GM18505 (cell line): Measurements from ENCODE around the gene WDR72.
"Not testable (repeated sequence)": the region's sequence is repeated elsewhere in the genome, so short reads cannot be mapped to it uniquely, and the experiment has no call there.

Experiments used
- ATAC-seq: cut with Tn5 transposase; IDR thresholded peaks from one replicate; pipeline ENCODE4 v1.9.1; 2021; ENCODE audit not compliant: unreplicated experiment
- POLR2A ChIP-seq: IDR thresholded peaks from 4 replicates; pipeline ENCODE4 v1.6.1; 2011; ENCODE audit warnings: borderline replicate concordance; ENCODE audit not compliant: insufficient read depth, insufficient read length; ENCODE audit errors: extremely low read depth

Gene WDR72

GRCh38 chr15:53746101-53746500 is 13.4 kb downstream of the WDR72 start:
- ATAC-seq: no peak
- TF ChIP-seq POLR2A: no peak

- no peak for ATAC-seq
- TF ChIP-seq POLR2A: no peak
Measured at GRCh38 chr15:53739651-53740050, 19.8 kb downstream of the WDR72 start.

GRCh38 chr15:53739187-53739586 is 20.3 kb downstream of the WDR72 start:
- ATAC-seq: no peak
- no peak for TF ChIP-seq POLR2A

DNA sequence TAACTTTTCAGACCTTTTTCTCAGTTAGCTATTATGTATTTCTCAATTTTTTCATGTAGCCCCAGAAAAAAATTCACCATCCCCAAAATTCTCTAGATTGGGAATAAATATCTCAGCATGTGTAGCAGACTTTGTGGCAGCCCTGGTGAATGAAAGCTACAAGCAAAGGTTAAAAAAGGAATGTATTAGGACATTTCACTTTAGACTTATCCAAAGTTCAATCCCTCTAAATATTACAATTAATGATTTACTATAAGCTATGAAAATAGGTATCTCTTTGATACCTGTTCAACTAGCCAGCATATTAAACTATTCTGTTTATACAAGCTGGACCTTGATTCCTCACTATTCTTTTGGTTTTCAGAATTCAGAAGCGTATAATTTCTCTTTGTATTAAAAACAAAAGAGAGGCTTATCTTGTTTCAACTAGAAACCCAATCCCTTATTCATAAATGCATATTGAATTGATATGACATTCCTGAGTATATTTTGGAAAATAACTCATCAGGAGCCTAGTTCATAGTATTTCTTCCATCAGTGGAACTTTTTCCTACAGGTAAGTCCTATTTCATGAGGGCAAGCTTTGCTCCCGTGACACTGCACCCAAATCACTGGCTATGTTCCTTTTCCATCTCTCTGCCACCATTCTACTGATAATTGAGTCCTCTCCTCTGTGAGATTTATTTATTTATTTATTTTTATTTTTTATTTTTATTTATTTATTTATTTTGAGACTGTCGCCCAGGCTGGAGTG is 38.0 kb downstream of the WDR72 start:
- ATAC-seq: no peak
- no peak for TF ChIP-seq POLR2A

GRCh38 chr15:53716909-53717876 is 42.3 kb downstream of the WDR72 start:
- TF ChIP-seq POLR2A: no peak
- ATAC-seq: no peak

- no peak for ATAC-seq
- TF ChIP-seq POLR2A: no peak
Measured at GRCh38 chr15:53713218-53713617, 46.2 kb downstream of the WDR72 start.

DNA sequence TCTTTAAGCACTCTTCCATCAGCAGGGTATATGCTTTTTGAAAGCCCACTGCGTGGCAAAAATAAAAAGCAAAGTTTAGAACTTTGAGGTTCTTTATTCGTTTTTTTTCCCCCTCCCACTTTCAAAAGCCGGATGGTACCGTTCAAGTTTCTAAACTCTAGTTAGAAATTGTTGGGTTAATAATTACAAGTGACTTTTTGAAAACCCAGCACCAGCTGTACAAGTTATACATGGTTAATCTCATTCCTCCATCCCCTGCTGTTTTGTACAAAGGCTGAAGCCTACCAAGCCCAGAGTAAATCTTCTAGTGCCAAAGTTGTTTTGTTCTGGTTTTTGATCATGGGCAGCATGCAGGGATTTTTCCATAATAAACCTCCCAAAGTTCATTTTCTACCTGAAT is 48.6 kb downstream of the WDR72 start:
- no peak for TF ChIP-seq POLR2A
- no peak for ATAC-seq

GRCh38 chr15:53709821-53710220 is 49.6 kb downstream of the WDR72 start:
- ATAC-seq: no peak
- TF ChIP-seq POLR2A: no peak

GRCh38 chr15:53695365-53695764 is 64.1 kb downstream of the WDR72 start:
- no peak for ATAC-seq
- no peak for TF ChIP-seq POLR2A

GRCh38 chr15:53694476-53694874 is 65.0 kb downstream of the WDR72 start:
- TF ChIP-seq POLR2A: no peak
- no peak for ATAC-seq

- no peak for ATAC-seq
- no peak for TF ChIP-seq POLR2A
Measured at GRCh38 chr15:53693729-53694475, 65.6 kb downstream of the WDR72 start.

DNA sequence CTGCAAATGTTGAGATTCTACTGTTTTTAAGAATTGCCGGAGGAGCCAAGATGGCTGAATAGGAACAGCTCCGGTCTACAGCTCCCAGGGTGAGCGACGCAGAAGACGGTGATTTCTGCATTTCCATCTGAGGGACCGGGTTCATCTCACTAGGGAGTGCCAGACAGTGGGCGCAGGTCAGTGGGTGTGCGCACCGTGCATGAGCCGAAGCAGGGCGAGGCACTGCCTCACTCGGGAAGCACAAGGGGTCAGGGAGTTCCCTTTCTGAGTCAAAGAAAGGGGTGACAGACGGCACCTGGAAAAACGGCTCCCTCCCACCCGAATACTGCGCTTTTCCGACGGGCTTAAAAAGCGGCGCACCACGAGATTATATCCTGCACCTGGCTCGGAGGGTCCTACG is 75.3 kb downstream of the WDR72 start:
- not testable (repeated sequence) for ATAC-seq

DNA sequence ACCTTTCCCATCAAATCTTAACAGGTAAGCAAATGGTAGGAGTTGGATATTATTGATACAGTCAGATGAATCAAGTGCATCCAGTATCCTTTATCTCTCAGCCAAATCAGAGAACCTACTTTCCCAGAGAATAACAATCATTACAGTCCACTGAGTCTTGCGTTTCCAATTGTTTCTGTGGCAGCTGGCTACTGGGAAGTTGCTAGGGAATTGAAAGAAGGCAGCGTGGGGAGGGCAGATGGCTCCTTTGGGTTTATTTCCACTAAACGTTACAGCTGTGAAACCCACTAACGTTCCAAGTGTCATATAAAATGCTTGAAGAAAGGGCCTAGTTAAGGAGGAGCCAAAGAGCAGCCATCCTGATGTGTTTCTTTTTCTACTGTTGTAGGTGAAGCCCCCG is 78.4 kb downstream of the WDR72 start:
- no peak for TF ChIP-seq POLR2A
- ATAC-seq: no peak
